WTC11 (cell line): ENCODE measurements around the gene MAP4. TPM values are rescaled to one million over a fixed set of nuclear protein-coding genes. Genes with fewer than 3 reads are reported as not detected.

Experiments
- ATAC-seq: fragments of 200-7000 bp; cut with Tn5 transposase; 2 replicates; pipeline ENCODE4 v1.10.0; 2021; ENCODE audit warnings: mild to moderate bottlenecking, moderate library complexity
- CTCF ChIA-PET: fragments of 300-600 bp; sonication (Branson Sonifier 250); formaldehyde crosslinking; loops from one replicate; lab custom pipeline; 2021; ENCODE audit warnings: antibody characterized with exemption; lab: Charles Lee
- POLR2A ChIA-PET: fragments of 350-600 bp; sonication (Branson Sonifier 250); formaldehyde crosslinking; loops from one replicate; lab custom pipeline; 2021; ENCODE audit warnings: antibody characterized with exemption; lab: Charles Lee
- DNase-seq: peaks from one replicate; pipeline ENCODE4 v3.0.0; 2021; ENCODE audit warnings: low spot score
- H3K27ac Mint-ChIP-seq: 2 replicates; pipeline ENCODE4 v1.8.0; 2021; ENCODE audit warnings: mixed read lengths
- H3K27me3 Mint-ChIP-seq: 2 replicates; pipeline ENCODE4 v1.8.0; 2021; ENCODE audit warnings: low read depth, mild to moderate bottlenecking, moderate library complexity, mixed read lengths
- H3K36me3 Mint-ChIP-seq: 2 replicates; pipeline ENCODE4 v1.8.0; 2021; ENCODE audit warnings: mixed read lengths
- H3K4me1 Mint-ChIP-seq: 2 replicates; pipeline ENCODE4 v1.8.0; 2022; ENCODE audit warnings: mixed read lengths
- H3K4me3 Mint-ChIP-seq: 2 replicates; pipeline ENCODE4 v1.8.0; 2021; ENCODE audit warnings: mild to moderate bottlenecking, moderate library complexity, mixed read lengths
- H3K9me3 Mint-ChIP-seq: 2 replicates; pipeline ENCODE4 v1.8.0; 2021; ENCODE audit warnings: mixed read lengths
- ETV6 ChIP-seq: sonication (generic); formaldehyde crosslinking; IDR thresholded peaks from 2 replicates; pipeline ENCODE4 v1.8.1; 2022; ENCODE audit warnings: mild to moderate bottlenecking, missing genetic modification reagents
- FOXJ3 ChIP-seq: sonication (generic); formaldehyde crosslinking; IDR thresholded peaks from 2 replicates; pipeline ENCODE4 v1.9.0; 2021; ENCODE audit warnings: missing genetic modification reagents, mild to moderate bottlenecking, borderline replicate concordance
- FOXK1 ChIP-seq: sonication (generic); formaldehyde crosslinking; IDR thresholded peaks from 2 replicates; pipeline ENCODE4 v1.8.0; 2022; ENCODE audit warnings: mild to moderate bottlenecking, moderate library complexity, missing genetic modification reagents
- GABPB1 ChIP-seq: sonication (generic); formaldehyde crosslinking; IDR thresholded peaks from 2 replicates; pipeline ENCODE4 v1.8.1; 2023; ENCODE audit warnings: mild to moderate bottlenecking, missing genetic modification reagents
- GRHL2 ChIP-seq: fragments of 250-450 bp; sonication (Bioruptor Pico); IDR thresholded peaks from 2 replicates; pipeline ENCODE4 v1.8.0; 2022; ENCODE audit warnings: mild to moderate bottlenecking, moderate library complexity; ENCODE audit not compliant: insufficient replicate concordance, severe bottlenecking
- GTF2I ChIP-seq: fragments of 250-450 bp; sonication (Bioruptor Pico); conservative IDR thresholded peaks from 2 replicates; pipeline ENCODE4 v1.4.0; 2021; ENCODE audit warnings: mild to moderate bottlenecking
- IRF2 ChIP-seq: sonication (generic); formaldehyde crosslinking; IDR thresholded peaks from 2 replicates; pipeline ENCODE4 v1.8.0; 2022; ENCODE audit warnings: low read depth, missing genetic modification reagents, borderline replicate concordance
- MXD4 ChIP-seq: fragments of 250-450 bp; sonication (Bioruptor Pico); IDR thresholded peaks from 2 replicates; pipeline ENCODE4 v1.8.0; 2021; ENCODE audit warnings: mild to moderate bottlenecking, moderate library complexity, borderline replicate concordance
- NR2C2 ChIP-seq: sonication (generic); formaldehyde crosslinking; IDR thresholded peaks from 2 replicates; pipeline ENCODE4 v1.8.0; 2022; ENCODE audit warnings: mild to moderate bottlenecking, missing genetic modification reagents
- RELA ChIP-seq: sonication (generic); formaldehyde crosslinking; IDR thresholded peaks from 2 replicates; pipeline ENCODE4 v1.8.1; 2022; ENCODE audit warnings: missing genetic modification reagents, mild to moderate bottlenecking, borderline replicate concordance
- SOX15 ChIP-seq: fragments of 250-450 bp; sonication (Bioruptor Pico); IDR thresholded peaks from 2 replicates; pipeline ENCODE4 v1.9.0; 2021; ENCODE audit warnings: mild to moderate bottlenecking
- TEAD4 ChIP-seq: sonication (generic); formaldehyde crosslinking; IDR thresholded peaks from 2 replicates; pipeline ENCODE4 v1.8.0; 2022; ENCODE audit warnings: mild to moderate bottlenecking, missing genetic modification reagents
- ZNF121 ChIP-seq: sonication (generic); formaldehyde crosslinking; IDR thresholded peaks from 2 replicates; pipeline ENCODE4 v1.8.0; 2023; ENCODE audit warnings: missing genetic modification reagents
- ZNF263 ChIP-seq: sonication (generic); formaldehyde crosslinking; IDR thresholded peaks from 2 replicates; pipeline ENCODE4 v1.8.1; 2022; ENCODE audit warnings: low read depth, mild to moderate bottlenecking, moderate library complexity, missing genetic modification reagents
- ZNF396 ChIP-seq: fragments of 250-450 bp; sonication (Bioruptor Pico); IDR thresholded peaks from 2 replicates; pipeline ENCODE4 v1.8.0; 2021; ENCODE audit warnings: mild to moderate bottlenecking, moderate library complexity, borderline replicate concordance
- total RNA-seq: library from RNA; stranded (reverse); gene quantifications from 3 replicates; pipeline ENCODE4 v1.2.3, GENCODE V29; 2021
- TF ChIP-seq, protein P1 (sequence below): sonication (generic); formaldehyde crosslinking; IDR thresholded peaks from 2 replicates; pipeline ENCODE4 v1.8.0; 2023; ENCODE audit warnings: mild to moderate bottlenecking, missing genetic modification reagents
- TF ChIP-seq, protein P2 (sequence below): sonication (generic); formaldehyde crosslinking; IDR thresholded peaks from 2 replicates; pipeline ENCODE4 v1.8.0; 2023; ENCODE audit warnings: missing genetic modification reagents
- TF ChIP-seq, protein P3 (sequence below): fragments of 250-450 bp; sonication (Bioruptor Pico); conservative IDR thresholded peaks from 2 replicates; pipeline ENCODE4 v1.9.0; 2021; ENCODE audit warnings: mild to moderate bottlenecking
- TF ChIP-seq, protein P4 (sequence below): sonication (generic); formaldehyde crosslinking; IDR thresholded peaks from 2 replicates; pipeline ENCODE4 v1.8.1; 2023; ENCODE audit warnings: mild to moderate bottlenecking, missing genetic modification reagents, moderate library complexity

Gene MAP4
- total RNA-seq, 1 experiment from 2014 or later = 199 TPM

DNA sequence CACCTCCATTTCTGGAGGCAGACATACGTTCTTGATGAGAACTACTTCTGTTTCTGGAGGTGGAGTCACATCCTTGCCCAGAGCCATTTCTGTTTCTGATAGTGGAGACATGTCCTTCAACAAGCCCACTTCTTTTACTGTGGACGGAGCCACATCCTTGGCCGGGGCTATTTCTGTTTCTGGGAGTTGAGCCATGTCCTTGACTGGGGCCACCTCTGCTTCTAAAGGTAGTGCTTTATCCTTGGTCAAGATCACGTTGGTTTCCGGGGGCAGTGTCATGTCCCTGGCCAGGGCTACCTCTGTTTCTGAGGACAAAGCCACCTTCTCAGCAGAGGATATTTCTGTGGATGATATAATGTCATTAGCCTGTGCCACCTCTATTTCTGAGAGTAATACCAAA lies 100.0 kb downstream of the MAP4 start:
- no peak for DNase-seq
- POLR2A ChIA-PET = no interaction called here
- H3K9me3 Mint-ChIP-seq = no peaks in the 10 kb centered on the region
- TF ChIP-seq ETV6 (CRISPR knock-in tag) (no peak), NR2C2 (CRISPR knock-in tag) (no peak), GABPB1 (CRISPR knock-in tag) (no peak), ZNF263 (CRISPR knock-in tag) (no peak), SOX15 (CRISPR knock-in tag) (no peak), FOXJ3 (CRISPR knock-in tag) (no peak), FOXK1 (CRISPR knock-in tag) (no peak), ZNF121 (CRISPR knock-in tag) (no peak), IRF2 (CRISPR knock-in tag) (no peak), GTF2I (CRISPR knock-in tag) (no peak), RELA (CRISPR knock-in tag) (no peak)
- TF ChIP-seq, protein P1, sequence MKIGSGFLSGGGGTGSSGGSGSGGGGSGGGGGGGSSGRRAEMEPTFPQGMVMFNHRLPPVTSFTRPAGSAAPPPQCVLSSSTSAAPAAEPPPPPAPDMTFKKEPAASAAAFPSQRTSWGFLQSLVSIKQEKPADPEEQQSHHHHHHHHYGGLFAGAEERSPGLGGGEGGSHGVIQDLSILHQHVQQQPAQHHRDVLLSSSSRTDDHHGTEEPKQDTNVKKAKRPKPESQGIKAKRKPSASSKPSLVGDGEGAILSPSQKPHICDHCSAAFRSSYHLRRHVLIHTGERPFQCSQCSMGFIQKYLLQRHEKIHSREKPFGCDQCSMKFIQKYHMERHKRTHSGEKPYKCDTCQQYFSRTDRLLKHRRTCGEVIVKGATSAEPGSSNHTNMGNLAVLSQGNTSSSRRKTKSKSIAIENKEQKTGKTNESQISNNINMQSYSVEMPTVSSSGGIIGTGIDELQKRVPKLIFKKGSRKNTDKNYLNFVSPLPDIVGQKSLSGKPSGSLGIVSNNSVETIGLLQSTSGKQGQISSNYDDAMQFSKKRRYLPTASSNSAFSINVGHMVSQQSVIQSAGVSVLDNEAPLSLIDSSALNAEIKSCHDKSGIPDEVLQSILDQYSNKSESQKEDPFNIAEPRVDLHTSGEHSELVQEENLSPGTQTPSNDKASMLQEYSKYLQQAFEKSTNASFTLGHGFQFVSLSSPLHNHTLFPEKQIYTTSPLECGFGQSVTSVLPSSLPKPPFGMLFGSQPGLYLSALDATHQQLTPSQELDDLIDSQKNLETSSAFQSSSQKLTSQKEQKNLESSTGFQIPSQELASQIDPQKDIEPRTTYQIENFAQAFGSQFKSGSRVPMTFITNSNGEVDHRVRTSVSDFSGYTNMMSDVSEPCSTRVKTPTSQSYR (CRISPR knock-in tag) = no peak
- TF ChIP-seq, protein P2, sequence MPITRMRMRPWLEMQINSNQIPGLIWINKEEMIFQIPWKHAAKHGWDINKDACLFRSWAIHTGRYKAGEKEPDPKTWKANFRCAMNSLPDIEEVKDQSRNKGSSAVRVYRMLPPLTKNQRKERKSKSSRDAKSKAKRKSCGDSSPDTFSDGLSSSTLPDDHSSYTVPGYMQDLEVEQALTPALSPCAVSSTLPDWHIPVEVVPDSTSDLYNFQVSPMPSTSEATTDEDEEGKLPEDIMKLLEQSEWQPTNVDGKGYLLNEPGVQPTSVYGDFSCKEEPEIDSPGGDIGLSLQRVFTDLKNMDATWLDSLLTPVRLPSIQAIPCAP (CRISPR knock-in tag) = no peak
- TF ChIP-seq, protein P3, sequence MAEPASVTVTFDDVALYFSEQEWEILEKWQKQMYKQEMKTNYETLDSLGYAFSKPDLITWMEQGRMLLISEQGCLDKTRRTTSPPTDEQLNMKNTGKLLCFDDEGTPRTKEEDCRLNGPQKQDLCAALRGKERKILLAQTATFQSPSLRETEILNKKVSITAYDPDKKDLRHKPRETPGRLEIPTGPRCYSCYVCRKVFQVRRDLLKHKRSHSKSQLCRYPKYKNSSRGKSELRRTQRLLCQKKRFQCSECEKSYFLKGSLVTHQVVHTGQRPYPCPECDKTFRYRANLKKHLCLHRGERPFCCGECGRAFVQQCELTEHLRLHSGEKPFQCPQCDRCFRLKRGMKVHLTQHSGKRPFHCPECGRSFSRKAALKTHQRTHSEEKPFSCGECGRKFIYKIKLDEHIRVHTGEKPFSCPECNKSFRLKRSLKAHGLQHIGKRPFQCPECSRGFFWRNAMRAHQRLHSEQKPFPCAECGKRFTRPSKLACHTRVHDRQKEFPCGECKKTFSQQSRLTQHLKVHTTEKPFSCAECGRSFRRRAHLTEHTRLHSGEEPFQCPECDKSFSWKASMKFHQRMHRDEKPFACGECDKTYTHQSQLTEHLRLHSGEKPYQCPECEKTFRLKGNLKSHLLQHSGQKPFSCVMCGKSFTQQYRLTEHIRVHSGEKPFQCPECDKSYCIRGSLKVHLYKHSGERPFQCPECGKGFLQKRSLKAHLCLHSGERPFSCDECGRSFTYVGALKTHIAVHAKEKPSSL = no peak
- TF ChIP-seq, all 79 proteins: peak for 0
- Mint-ChIP-seq H3K4me1 (no peaks in the 10 kb centered on the region), H3K27ac (no peak overlapping the region), H3K36me3 (peaks cover 46% of the 10 kb centered on the region), H3K4me3 (no peak overlapping the region), H3K27me3 (no peaks in the 10 kb centered on the region)
- CTCF ChIA-PET = no interaction called here
- no peak for ATAC-seq

DNA sequence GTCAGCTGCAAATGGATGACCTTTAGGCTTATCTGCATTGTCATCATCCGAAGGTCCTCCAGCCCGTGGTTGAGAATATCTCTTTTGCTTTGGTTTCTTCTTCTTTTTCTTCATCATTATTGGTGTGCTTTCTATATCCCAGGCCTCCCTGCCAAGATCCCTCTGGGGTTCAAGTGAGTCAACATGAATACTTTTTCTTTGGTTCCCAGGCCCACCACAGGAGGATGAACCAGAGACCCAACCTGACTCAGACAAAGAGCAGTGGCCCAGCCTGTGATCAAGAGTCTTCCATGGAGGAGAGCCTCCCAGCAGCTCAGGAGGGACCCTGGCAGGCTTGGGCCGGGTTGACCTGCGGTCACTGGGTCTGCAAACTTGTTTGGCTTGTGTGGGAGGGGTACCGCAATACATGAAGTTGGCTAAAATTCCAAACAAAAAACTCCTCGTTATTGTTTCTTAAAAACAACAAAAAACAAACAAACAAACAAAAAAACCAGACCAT lies 104.2 kb downstream of the MAP4 start:
- Mint-ChIP-seq H3K27me3 (no peaks in the 10 kb centered on the region), H3K9me3 (no peaks in the 10 kb centered on the region), H3K4me1 (peaks cover 8% of the 10 kb centered on the region; the same call in 1 of the 2 replicates), H3K27ac (peak overlapping the region; percentile 51; the same call in 1 of the 2 replicates), H3K4me3 (no peak overlapping the region), H3K36me3 (peaks cover 38% of the 10 kb centered on the region)
- POLR2A ChIA-PET = no interaction called here
- DNase-seq (no peak), ATAC-seq (no peak)
- no peak for TF ChIP-seq TEAD4 (CRISPR knock-in tag)
- TF ChIP-seq ZNF263 (CRISPR knock-in tag) = no peak
- TF ChIP-seq, protein P4, sequence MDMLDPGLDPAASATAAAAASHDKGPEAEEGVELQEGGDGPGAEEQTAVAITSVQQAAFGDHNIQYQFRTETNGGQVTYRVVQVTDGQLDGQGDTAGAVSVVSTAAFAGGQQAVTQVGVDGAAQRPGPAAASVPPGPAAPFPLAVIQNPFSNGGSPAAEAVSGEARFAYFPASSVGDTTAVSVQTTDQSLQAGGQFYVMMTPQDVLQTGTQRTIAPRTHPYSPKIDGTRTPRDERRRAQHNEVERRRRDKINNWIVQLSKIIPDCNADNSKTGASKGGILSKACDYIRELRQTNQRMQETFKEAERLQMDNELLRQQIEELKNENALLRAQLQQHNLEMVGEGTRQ (CRISPR knock-in tag) = no peak
- TF ChIP-seq GTF2I (CRISPR knock-in tag) = no peak
- TF ChIP-seq MXD4 (CRISPR knock-in tag) = no peak
- TF ChIP-seq ZNF396 (CRISPR knock-in tag) = no peak
- no peak for TF ChIP-seq GRHL2 (CRISPR knock-in tag)
- TF ChIP-seq, protein P1 (CRISPR knock-in tag) = no peak
- CTCF ChIA-PET = interaction anchor here (2.9 kb wide), 1 partner anchor 246 kb away, joined by 9 read pairs; no protein-coding TSS in a partner anchor
